ENCODE data around the gene PACRG.

Gene PACRG

DNA sequence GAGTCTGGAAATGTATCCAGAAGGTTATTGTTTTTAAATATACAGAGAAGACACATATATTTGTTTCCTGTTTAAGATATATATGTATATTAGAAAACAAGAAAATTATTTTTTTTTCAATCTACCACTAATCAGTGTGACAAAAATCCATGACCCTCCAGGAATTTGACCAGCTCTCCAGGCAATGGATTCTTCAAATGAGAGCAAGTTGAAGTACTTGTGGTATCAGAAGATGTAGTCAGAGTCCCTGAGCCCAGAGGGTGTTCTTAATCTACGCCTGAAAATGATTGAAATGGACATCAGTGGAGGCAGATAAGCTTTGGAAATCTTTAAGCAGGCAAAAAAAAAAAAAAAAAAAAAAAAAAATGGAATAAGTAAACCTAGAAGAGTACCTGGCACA, 500.3 kb downstream of the PACRG start:
- DNase-seq: no peak
- TF ChIP-seq, protein P1, sequence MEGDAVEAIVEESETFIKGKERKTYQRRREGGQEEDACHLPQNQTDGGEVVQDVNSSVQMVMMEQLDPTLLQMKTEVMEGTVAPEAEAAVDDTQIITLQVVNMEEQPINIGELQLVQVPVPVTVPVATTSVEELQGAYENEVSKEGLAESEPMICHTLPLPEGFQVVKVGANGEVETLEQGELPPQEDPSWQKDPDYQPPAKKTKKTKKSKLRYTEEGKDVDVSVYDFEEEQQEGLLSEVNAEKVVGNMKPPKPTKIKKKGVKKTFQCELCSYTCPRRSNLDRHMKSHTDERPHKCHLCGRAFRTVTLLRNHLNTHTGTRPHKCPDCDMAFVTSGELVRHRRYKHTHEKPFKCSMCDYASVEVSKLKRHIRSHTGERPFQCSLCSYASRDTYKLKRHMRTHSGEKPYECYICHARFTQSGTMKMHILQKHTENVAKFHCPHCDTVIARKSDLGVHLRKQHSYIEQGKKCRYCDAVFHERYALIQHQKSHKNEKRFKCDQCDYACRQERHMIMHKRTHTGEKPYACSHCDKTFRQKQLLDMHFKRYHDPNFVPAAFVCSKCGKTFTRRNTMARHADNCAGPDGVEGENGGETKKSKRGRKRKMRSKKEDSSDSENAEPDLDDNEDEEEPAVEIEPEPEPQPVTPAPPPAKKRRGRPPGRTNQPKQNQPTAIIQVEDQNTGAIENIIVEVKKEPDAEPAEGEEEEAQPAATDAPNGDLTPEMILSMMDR (IDR thresholded peaks at IDR 0.05): no peak
- H3K4me3 ChIP-seq: no peak overlapping the region
- no peaks in the 10 kb centered on the region for H3K4me1 ChIP-seq
- intact Hi-C loops (cut with DNase I; ENCODE audit: low total_unique reads): no loop called here
- no peak overlapping the region for H3K27ac ChIP-seq
- H3K9me3 ChIP-seq: peaks cover 0 to 4% (median 0%) of the 10 kb centered on the region in 3 donors
- H3K27me3 ChIP-seq: no peaks in the 10 kb centered on the region
- no peaks in the 10 kb centered on the region for H3K36me3 ChIP-seq

DNA sequence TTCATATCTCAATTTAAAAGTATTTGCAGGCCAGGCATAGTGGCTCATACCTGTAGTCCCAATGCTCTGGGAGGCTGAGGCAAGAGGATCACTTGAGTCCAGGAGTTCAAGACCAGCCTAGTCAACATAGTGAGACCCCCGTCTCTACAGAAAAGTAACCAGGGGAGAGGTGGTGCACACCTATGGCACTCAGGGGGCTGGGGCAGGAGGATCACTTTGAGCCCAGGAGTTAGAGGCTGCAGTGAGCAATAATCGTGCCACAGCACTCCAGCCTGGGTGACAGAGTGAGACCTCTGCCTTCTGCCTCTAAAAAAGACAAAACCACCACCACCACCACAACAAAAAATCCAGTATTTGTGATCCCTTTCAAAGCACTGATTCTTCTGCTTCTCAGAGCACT, 501.3 kb downstream of the PACRG start:
- Histone ChIP-seq H3K4me3 (no peak overlapping the region), H3K9me3 (peaks cover 0 to 4% (median 0%) of the 10 kb centered on the region in 3 donors), H3K27ac (no peak overlapping the region), H3K27me3 (no peaks in the 10 kb centered on the region), H3K4me1 (no peaks in the 10 kb centered on the region), H3K36me3 (no peaks in the 10 kb centered on the region)
- TF ChIP-seq, protein P1 (IDR thresholded peaks at IDR 0.05): no peak
- no peak for DNase-seq
- intact Hi-C loops (cut with DNase I; ENCODE audit: low total_unique reads): no loop called here

DNA sequence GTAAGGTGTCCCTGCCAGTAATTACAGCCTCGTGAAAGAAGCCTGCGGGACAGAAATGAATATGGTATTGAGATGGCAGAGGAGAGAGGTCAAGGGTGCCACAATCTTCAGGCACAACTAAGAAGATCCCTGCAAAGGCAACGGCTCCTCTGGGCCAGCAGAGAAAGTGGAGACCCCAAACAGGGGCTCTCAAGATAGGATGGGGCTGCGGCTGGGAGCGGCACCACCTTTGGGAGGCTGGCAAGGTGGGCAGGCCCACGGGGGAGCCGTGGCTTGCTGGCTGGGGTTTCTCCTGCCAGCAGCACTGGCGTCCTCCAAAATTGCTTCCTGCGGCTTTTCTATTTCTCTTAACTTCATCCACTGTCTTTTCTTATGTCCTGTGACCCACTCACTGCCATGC, 503.1 kb downstream of the PACRG start:
- DNase-seq: no peak
- Histone ChIP-seq H3K4me1 (no peaks in the 10 kb centered on the region), H3K36me3 (no peaks in the 10 kb centered on the region), H3K4me3 (no peak overlapping the region), H3K9me3 (no peaks in the 10 kb centered on the region), H3K27me3 (no peaks in the 10 kb centered on the region), H3K27ac (no peak overlapping the region)
- intact Hi-C loops (cut with DNase I; ENCODE audit: low total_unique reads): no loop called here
- TF ChIP-seq, protein P1 (IDR thresholded peaks at IDR 0.05): no peak

DNA sequence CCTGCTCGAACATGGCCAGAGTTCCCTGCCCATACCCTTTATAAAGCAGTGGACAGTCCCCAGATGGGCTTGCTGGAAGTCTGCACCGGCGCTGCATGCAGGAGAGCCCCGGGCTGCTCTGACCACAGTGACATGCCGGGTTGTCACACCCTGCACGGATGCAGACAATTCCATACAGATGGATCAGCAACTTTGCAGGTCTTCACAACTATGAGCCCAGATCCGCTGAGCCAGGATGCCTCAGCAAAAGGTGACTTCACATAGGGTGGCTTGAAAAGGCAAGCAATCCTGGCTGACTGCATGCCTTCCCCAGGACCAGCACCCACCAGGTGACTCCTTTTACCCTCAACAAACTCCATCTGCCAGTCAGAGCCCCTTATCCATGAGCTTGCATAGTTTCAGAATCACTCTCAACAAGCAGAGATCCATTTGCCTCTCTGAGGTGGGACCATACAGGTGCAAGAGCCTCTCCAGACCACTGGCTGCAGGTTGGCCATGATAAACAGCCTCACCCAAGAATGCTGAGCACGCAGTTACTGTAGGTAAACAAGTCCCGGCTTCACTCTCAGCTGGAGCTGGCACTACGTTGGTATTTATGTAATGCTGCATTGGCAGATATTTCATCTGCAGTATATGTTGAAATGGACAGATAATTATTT, 503.7 kb downstream of the PACRG start:
- Histone ChIP-seq H3K4me1 (no peaks in the 10 kb centered on the region), H3K9me3 (no peaks in the 10 kb centered on the region), H3K27me3 (no peaks in the 10 kb centered on the region), H3K4me3 (no peak overlapping the region), H3K36me3 (no peaks in the 10 kb centered on the region), H3K27ac (no peak overlapping the region)
- no peak for DNase-seq
- TF ChIP-seq, protein P1 (IDR thresholded peaks at IDR 0.05): no peak
- intact Hi-C loops (cut with DNase I; ENCODE audit: low total_unique reads): no loop called here

DNA sequence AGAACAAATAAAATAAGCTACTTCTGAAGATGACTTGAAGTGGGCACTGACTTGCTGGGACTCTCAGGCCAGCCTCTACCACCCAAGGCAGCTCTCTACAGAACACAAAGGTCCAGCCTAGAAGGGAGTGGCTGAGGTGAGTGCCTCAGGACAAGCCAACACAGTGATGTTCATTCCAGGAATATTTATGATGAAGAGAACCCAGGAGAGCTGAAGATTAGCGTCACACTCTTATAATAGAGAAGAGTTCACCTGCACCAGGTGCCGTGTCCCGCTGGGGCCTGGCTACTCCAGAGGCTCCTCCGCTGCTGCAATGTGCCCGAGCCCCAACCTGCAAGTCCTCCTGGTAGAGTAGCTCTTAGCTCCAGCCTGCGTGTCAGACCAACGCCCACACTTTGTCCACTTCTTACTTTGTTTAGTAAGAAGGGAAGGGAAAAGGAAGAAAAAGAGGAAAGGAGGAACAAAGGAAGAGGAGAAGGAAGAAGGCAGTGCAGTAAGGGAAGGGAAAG, 504.3 kb downstream of the PACRG start:
- intact Hi-C loops (cut with DNase I; ENCODE audit: low total_unique reads): no loop called here
- Histone ChIP-seq H3K4me3 (no peak overlapping the region), H3K9me3 (no peaks in the 10 kb centered on the region), H3K27ac (no peak overlapping the region), H3K4me1 (no peaks in the 10 kb centered on the region), H3K36me3 (no peaks in the 10 kb centered on the region), H3K27me3 (no peaks in the 10 kb centered on the region)
- TF ChIP-seq, protein P1 (IDR thresholded peaks at IDR 0.05): no peak
- DNase-seq: no peak
